UCSD-AML1 (cell line): ENCODE measurements around the gene SEMA5A.
"Not testable (repeated sequence)": the region's sequence is repeated elsewhere in the genome, so short reads cannot be mapped to it uniquely, and the experiment has no call there.

Experiments
- DNase-seq: peaks from one replicate; lab custom pipeline; 2025; ENCODE audit not compliant: unreplicated experiment; lab: John Stamatoyannopoulos, UW

The SEMA5A gene

DNA sequence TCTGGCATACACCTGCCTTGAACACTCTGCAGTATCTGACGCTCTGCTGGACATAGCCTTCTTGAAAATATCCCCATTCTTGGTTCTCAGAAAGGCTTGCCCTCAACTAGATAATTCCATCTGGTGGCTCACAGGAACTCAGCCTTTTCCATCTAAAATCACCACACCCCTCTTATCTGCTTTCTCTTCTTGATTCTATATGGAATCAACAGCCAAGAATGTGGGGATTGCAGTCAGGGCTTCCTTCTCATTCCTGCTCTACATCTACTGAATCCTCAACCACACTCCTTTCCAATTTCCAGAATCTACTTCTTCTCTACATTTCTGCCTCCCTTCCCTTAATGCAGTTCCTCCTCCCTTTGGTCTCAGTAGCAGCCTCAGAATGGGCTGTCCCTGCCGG lies 170.1 kb downstream of the SEMA5A start:
- DNase-seq = no peak

DNA sequence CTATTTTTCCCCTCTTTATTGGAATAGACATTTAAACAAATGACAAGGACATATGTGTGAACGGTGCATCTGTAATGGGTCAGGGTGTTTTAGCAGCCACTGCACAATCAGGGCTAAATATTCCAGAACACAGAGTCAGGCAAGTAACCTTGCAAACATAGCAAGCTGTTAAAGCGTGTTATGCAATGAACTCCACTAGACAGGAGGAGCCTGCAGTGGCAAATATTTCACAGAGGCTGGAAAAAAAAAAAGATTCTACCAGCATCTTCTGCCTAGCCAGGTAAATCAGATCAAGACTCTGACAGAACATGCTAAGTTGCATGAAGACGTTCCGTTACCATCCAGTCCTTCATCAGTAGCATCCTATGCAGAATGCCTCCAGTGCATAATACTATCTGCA lies 171.8 kb downstream of the SEMA5A start:
- DNase-seq = no peak

DNA sequence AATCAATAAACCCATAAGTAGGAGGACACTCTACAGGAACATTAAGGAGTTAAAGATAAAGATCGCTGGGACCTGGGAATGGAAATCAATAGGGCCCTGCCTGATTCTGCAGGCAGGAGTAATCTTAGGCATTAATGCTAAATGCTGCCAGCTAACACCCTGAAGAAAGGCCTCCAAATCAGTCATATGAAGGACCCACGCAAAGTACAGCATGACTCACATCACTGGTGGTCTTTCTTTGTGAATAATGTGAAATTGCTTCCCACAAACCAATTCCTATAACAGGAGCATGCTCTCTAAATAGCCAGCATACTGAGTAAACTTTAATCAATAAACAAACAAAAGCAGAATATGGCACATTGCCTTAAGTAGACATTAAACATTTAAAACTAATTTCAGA lies 172.3 kb downstream of the SEMA5A start:
- no peak for DNase-seq

DNA sequence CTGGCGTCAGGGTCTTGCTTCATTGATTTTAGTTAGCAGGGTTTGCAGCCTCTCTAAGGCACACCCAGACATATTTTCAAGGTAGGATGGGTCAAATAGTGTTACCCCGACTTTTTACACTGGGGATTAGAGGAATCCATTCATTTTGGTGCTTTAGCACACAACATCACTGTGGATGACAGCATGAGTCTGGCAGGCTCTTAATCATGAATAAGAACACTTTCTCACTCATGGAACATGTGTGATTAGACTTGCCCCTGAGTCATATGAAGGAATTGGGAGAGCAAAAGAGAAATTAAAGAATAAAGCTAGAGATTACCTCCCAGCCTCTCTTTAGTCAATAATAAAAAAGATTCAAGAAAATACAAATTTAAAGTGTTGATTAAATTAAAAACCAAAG lies 175.6 kb downstream of the SEMA5A start:
- DNase-seq = no peak

DNA sequence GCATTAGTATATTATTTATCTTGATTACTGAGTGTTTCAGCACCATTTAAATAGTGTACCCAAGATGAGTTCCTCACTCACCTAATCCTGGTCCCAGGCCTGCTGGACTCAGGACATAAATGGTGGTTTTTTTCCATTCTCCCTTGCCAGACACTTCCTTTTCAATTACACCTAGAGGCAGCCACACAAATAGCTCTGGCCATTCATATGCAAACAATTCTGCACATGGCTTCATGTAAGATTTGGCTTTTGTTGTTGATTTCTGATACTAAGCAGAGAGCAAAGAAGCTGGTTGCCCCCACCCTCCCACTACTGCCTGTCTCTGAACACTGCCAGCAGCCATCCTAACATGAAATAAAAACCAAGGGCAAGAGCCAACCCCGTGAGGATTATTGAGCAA lies 180.4 kb downstream of the SEMA5A start:
- no peak for DNase-seq

DNA sequence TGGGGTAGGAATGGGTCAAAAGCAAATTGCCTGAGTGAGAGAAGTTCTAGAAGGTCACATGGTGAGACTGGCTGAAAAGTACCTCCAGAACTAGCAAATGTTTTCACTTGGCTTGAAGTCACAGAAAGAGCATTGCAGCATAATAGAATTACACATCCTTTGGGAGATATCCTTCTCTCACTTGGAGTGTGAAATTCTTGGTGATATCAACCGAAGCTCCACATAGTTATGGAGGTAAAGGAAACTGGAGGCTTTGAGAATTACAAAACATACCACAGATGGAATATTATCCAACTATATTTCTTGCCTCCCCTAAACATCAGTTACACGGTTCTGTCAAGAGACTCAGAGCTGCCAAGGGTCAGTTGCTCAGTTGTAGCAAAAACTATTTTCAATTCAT lies 182.4 kb downstream of the SEMA5A start:
- DNase-seq = no peak

DNA sequence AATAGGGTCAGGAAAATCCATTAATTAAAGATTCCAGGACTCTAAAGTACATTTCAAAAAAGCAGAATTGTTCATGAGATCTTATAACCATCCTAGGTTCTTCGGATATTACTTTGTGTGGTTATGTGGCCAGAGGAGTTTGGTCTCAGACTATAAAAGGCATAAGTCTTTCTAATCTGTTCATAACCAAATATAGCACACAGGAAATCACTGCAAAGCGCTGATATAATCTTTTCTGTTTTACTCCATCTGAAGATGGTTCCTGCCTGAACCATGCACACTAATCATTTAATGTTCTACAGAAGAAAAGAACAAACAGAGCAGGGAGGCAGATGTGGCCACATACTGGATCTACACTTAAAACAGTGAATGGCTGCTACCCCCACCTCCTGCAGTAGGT lies 182.8 kb downstream of the SEMA5A start:
- DNase-seq = no peak

DNA sequence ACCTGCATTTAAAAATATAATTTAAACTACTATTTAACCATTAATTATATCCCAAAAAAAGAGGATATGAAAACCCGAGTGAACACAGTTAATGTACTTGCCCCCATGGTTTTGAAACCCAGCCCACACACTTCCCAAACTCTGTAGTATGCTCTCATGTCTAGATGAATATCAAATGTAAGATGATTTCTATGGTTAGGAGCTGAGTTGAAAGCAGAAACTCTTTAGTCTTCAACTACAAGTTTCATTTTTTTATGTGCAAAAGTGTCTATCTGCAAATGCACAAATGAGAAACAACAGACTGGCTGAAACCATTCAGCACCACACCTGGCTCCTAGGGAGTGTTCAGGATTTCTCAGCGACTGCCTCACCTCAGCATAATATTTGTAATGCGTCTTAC lies 183.3 kb downstream of the SEMA5A start:
- DNase-seq = no peak

DNA sequence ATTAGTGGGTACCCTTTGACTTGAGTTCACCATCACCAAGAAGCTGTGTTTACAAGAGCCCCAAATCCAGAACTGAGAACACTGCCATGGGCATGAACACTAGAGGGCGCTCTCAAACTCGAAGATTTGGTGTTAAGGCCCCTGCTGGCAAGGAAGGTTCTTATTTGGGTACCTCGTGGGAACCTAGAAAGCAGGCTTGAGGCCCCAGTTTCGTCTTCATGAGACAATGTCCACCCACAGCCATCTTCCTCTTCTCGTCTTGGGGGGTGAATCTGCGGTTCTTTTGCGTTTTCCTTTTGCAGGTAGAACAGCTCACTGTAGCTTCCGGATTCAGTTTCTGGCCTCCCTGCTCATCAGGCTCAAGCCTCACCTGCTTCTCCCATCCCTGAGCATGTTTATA lies 184.0 kb downstream of the SEMA5A start:
- DNase-seq = peak; percentile 47

DNA sequence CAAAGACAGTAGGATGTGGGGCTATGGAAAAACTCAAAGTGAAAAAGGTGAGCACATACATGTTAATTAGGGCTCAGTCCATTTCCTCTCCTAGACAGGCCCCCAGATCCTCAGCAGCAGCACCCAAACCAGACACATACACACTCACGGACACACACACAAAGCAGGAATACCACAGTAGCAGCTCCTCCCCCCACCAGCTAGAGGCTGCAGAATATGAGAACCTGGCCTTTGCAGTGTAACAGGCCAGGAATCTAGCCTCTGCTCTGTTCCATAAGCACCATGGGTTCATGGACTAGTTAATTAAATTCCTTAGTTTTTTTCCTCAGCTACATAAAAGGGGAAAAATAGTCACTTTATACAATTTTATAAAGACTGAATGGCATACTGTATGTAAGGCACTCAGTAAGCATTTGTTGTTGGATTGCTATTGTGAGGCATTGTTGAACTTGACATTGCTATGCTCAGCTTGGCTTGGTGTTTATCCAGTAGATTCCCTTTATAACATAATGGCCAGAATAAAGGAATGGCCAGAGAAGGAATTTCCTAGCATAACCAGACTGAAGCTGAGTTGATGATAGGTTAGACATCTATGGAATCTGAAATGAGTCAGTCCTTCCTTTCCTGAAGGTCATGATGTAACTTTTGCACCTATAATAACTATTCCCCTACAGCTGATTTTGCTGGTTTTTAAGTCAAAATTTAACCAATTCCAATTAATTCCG lies 186.8 kb downstream of the SEMA5A start:
- DNase-seq = no peak

DNA sequence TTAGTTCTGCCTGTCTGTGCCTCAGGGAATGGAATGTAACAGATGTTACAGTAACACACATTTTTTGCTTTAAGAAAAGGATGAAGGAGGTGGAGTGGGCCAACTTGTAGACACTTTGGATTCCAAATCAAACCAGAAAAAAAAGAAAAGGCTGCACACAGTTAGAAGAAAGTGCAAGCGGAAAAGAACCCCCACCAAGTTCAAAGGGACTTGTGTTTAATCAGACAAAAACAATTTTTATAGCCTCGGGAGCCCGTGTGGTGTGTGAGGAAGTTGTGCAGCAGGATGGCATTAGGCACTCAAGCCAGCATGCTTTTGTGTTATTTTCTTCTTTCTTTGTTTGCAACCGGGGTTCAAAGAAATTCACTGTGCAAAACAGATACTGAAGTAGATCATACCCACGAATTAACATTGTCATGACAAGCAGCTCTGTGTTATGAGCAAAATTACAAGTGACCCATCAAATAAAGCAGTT lies 189.5 kb downstream of the SEMA5A start:
- no peak for DNase-seq

DNA sequence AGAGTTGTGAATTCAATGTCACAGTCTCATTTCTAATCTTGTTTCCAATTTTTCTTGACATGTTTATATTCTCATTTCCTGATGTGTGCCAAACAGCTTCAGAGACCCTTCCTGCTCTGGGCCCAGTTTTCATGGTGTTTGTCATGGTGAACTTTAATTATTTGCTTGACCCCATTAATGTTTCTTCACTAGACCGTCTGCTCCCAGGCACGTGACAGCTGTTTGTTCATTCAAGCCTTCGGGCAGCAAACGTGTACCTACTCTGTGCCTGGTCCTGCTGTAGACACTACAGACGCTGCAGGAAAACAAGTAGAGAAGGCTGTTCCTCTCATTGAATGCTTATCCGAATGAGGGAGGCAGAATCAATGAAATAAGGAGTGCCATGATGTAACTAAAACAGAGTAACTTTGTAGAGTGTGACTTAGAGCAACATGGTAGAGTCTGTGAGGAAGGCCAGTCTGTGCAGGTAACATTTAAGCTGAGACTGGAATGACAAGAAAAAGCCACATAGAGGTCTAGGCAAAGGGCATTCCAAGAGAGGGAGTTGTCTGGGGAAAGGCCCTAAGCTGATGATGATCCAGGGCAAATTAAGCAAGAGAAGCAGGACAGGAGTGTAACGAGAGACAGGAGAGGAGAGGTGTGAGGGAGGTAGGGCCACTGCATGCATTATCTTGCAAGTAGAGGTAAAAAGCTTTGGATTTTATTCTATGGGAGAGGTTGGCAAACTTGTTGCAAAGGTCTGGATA lies 191.4 kb downstream of the SEMA5A start:
- no peak for DNase-seq

DNA sequence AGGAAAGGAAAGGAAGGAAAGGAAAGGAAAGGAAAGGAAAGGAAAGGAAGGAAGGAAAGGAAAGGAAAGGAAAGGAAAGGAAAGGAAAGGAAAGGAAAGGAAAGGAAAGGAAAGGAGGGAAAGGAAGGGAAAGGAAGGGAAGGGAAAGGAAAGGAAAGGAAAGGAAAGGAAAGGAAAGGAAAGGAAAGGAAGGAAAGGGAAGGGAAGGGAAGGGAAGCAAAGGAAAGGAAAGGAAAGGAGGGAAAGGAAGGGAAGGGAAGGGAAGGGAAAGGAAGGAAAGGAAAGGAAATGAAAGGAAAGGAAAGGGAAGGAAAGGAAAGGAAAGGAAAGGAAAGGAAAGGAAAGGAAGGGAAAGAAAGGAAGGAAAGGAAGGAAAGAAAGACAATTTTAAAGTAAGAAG lies 192.8 kb downstream of the SEMA5A start:
- DNase-seq = not testable (repeated sequence)

DNA sequence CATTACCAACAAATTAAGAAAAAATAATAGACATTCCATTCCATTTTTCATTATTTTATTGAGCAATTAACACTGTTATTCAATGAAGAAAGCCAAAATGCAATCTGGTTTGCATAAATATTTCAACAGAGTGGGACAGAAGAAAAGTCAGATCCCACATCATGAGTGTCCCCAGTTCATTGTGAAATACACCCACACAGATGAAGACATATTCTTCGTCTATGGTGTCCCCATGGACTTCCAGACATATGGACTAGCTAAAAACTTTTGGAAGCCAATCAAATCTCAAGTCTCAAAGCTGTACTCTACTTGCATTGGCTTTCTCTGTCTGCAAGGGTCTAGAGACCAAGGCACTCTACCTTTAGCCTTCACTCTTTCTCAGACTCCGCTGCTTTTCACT lies 194.3 kb downstream of the SEMA5A start:
- no peak for DNase-seq

DNA sequence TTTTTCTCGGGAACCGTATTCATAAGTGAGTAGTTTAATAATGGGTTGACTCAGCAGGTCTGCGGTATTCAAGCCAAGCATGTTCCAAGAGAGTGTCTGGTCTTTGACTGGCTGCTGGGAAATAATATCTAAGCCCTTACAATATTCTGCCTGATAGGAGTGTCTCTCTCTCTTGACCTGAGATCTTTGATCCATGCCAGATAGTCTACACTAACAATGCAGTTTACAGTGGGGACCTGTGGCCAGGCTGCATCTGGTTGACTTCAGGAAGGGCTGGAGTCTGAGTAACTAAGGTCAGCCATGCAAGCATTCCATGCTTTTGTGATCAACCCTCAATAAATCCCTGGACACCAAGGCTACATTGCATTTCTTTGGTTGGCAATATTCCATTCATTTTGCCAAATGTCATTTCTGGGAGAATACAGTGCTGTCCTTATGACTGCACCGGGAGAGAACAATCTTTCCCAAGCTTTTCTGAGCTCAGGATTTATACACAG lies 195.5 kb downstream of the SEMA5A start:
- no peak for DNase-seq

DNA sequence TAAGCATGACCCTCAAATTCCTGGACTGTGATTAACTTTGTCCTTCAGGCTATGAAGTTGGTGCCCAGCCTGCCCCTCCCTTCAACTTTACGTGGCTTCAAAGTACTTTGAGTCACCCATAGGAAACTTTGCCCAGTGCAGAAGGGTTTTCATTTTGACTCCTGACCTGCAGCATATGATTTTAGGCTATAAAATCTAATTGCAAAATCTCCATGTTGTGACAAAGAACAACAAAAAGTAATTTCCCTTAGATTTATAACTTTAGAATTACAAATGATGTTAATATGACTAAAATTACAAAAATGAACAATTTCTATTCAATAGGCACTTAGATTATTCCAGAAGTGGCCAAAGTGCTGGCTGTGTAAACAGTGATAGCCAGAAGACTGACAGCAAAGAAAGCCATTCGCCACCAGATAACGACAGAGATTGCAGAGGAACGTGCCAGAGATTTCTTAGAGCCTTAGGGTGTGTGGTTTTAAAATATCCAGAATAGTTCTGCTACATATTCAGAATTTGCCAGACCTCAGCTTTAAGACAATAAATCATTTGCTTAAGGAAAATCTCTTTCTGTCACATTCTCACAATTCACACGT lies 197.4 kb downstream of the SEMA5A start:
- no peak for DNase-seq

DNA sequence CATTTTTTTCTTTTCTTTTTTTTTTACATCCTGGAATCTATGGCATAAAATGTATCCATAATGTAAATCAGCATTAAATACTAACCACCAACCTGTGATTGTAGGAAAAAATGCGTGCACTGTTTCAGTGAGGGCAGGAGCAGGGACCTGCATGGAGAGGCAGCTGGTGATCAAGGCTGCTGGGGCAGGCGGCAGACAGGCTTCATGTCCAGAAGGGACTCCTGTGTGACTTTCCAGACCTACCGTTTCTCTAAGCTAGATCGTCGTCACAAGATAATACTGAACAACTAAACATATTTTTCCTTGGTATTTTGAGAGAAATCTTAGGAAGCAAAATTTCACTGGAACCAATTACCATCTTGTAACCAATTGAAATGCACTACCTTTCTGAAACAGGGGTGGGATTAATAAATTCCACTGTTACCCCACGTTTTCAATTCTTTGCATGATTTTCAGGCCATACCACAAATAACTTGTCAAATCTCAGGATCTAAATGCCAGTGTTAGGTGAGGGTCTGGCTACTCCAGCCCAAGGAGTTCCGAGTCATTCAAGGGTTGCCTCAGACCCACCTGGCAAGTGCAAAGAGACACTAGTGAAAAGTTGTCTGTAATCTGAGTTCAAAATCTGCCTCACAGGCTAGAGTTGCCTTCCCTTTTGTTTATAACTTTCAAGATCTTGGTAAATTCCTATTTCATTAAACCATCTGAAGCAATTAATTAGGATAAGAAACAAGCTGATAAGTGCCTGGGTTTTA lies 198.2 kb downstream of the SEMA5A start:
- no peak for DNase-seq

DNA sequence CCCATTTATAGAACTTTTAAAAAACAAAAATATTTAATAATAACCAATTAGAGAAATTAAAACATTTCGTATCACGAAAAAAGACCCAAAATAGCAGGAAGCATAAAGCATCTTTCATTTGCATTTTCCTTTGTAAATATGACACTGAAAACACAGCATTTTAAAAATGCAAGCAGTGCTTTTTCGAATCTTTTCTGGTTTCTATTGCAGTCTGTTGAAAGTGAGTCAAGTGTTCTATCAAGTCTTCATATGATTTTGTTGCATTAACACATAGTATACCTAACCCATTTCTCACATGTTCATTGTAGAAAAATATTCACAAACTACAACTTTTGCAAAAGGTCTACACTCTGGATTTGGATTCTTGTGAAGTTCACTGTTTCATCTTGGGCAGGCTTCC lies 198.8 kb downstream of the SEMA5A start:
- no peak for DNase-seq

DNA sequence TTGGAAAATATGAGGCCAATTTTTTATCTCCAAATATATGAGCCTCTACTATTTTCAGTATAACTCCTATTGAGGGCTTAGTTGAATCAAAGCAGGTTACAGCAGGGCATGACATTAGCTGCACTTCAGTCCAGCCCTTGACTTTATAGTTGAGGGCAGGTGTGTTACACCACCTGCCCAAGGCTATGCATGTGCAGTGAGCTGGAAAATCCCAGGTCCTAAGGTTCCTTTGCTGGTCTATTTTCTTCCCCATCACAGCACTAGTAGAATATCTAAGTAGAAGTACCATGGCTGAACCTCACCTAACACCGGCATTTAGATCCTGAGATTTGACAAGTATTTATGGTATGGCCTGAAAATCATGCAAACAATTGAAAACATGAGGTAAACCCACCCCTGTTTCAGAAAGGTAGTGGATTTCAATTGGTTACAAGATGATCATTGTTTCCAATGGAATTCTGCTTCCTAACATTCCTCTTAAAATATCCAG lies 201.1 kb downstream of the SEMA5A start:
- no peak for DNase-seq

DNA sequence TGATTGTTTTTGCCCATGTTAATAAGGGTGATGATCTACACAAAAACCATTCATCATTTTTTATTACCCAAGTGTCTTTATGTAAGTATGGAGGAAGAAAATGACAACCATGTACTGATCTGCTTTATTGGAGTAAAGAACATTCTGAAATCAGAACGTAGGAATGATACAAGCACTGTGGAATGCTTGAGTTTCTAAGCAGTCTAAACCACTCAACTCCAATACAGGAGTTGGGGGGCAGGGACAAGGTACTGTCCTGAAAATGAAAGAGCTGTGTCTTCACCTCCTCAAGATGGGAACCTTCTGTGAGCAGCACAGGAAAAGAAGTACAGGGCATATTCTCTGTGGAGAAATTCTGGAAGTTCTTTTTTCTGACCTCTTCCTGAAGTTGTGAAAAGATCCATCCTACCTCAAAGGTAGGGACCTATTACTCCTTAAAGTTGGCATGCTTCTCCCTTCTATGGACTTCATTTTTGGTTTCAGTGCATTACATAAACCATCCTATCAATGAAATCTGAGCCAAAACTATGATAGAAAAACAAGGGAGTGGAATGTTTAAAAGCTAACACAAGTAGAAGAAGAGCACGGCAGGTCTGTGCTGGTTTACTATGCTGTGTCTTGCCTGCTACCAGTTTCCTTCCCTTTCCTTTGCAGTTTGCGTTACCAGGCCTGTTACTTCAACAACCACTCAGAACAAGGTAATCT lies 202.6 kb downstream of the SEMA5A start:
- no peak for DNase-seq
